ENCODE data around the gene WIPF3.

DNA sequence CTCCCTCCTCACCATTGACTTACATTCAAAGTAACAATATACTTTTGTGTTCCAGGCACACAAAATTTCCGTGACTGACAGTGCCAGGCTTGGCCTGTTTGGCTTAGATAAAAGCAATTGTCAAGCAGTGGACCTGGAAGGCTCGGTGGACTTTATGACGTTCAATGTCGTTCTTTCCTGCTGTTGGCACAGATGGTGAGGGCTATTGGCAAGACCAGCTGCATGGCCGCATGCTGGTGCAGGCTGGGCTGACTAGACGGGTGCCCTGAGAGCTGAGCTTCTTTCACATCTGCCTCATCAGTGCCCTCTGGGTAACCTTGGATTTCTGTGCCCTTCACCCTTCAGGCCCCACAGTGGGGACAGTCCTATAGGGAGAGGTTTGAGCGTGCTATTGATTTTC, 45.2 kb downstream of the WIPF3 start:
- no peak for TF ChIP-seq EZH2 (IDR thresholded peaks at IDR 0.05; ENCODE audit: borderline replicate concordance, low read length)
- TF ChIP-seq, protein P1, sequence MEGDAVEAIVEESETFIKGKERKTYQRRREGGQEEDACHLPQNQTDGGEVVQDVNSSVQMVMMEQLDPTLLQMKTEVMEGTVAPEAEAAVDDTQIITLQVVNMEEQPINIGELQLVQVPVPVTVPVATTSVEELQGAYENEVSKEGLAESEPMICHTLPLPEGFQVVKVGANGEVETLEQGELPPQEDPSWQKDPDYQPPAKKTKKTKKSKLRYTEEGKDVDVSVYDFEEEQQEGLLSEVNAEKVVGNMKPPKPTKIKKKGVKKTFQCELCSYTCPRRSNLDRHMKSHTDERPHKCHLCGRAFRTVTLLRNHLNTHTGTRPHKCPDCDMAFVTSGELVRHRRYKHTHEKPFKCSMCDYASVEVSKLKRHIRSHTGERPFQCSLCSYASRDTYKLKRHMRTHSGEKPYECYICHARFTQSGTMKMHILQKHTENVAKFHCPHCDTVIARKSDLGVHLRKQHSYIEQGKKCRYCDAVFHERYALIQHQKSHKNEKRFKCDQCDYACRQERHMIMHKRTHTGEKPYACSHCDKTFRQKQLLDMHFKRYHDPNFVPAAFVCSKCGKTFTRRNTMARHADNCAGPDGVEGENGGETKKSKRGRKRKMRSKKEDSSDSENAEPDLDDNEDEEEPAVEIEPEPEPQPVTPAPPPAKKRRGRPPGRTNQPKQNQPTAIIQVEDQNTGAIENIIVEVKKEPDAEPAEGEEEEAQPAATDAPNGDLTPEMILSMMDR (conservative IDR thresholded peaks at IDR 0.05 in 1 of 2, IDR thresholded peaks at IDR 0.05 in 1 of 2; ENCODE audit: extremely low read depth in 1 of 2, insufficient read depth in 1 of 2, low read depth in 1 of 2, low read length in 2 of 2) = no peak
